Sigmoid colon (tissue), 7 donors: Measurements from ENCODE around the gene UQCC2. TPM values are rescaled to one million over a fixed set of nuclear protein-coding genes. Genes with fewer than 3 reads are reported as not detected.

Source experiments
- DNase-seq: peaks from one replicate; pipeline ENCODE4 v3.0.0-alpha.2; 2019
- H3K27ac ChIP-seq, 4 donors: fragments of 200-600 bp; sonication (generic); one replicate each; pipeline ENCODE4 v1.5.1; 2016 to 2019; ENCODE audit warnings: mild to moderate bottlenecking in 1 of 4
- H3K27me3 ChIP-seq, 3 donors: fragments of 200-600 bp; sonication (generic); one replicate each; pipeline ENCODE4 v1.5.1; 2019; ENCODE audit warnings: mild to moderate bottlenecking in 1 of 3
- H3K36me3 ChIP-seq, 4 donors: fragments of 200-600 bp; sonication (generic); one replicate each; pipeline ENCODE4 v1.5.1; 2016 to 2019
- H3K4me1 ChIP-seq, 4 donors: fragments of 200-600 bp; sonication (generic); one replicate each; pipeline ENCODE4 v1.5.1; 2017 to 2019
- H3K4me3 ChIP-seq, 4 donors: fragments of 200-600 bp; sonication (generic); one replicate each; pipeline ENCODE4 v1.5.1; 2017 to 2019; ENCODE audit warnings: mild to moderate bottlenecking in 2 of 4, moderate library complexity in 1 of 4
- H3K9me3 ChIP-seq, 4 donors: fragments of 200-600 bp in 3 of 4; sonication (generic) in 3 of 4; one replicate each; pipeline versions ENCODE4 v1.5.1 to v1.6.1; 2013 to 2019
- CTCF ChIP-seq, 4 experiments: fragments of 450-650 bp in 3 of 4; fragments of 200-600 bp in 1 of 4; IDR thresholded peaks; one replicate each; pipeline ENCODE4 v1.5.1; 2016 to 2019; ENCODE audit warnings: antibody characterized with exemption in 4 of 4, mild to moderate bottlenecking in 3 of 4, moderate library complexity in 2 of 4
- EP300 ChIP-seq, 4 donors: sonication (generic); formaldehyde crosslinking; IDR thresholded peaks; one replicate each; pipeline ENCODE4 v1.6.1; 2017; ENCODE audit warnings: antibody characterized with exemption in 4 of 4
- POLR2A ChIP-seq, 2 donors: fragments of 450-650 bp; IDR thresholded peaks; one replicate each; pipeline ENCODE4 v1.6.1; 2016; ENCODE audit warnings: antibody characterized with exemption in 2 of 2, mild to moderate bottlenecking in 2 of 2, moderate library complexity in 2 of 2
- POLR2AphosphoS5 ChIP-seq, 4 donors: sonication (generic); formaldehyde crosslinking; IDR thresholded peaks; one replicate each; pipeline ENCODE4 v1.6.1; 2017; ENCODE audit warnings: antibody characterized with exemption in 4 of 4
- WGBS, 2 donors: extraction: QIAGEN DNeasy Blood & Tissue Kit; methylation state at CpG; one replicate each; pipeline ENCODE4 v1.1.7; 2013; 5-methylcytosine and 5-hydroxymethylcytosine counted together
- intact Hi-C: fragments of 100-400 bp; cut with DNase I; formaldehyde crosslinking; loops from one replicate; pipeline ENCODE4 v1.15.1; 2023
- polyA plus RNA-seq, 3 donors: library from polyadenylated mRNA; stranded (reverse); fragments of 200-250 nt; gene quantifications; one replicate each; pipeline ENCODE4 v1.2.3, GENCODE V29; 2013
- total RNA-seq, 4 donors: library from RNA; depleted of rRNA; stranded (reverse); fragments of >200 nt; gene quantifications; one replicate each; pipeline ENCODE4 v1.1.0, GENCODE V29; 2016
- donor health status: healthy with polysubstance abuse.
- donor health status: Bipolar disorder and iron deficiency.
- donor health status: healthy.

Gene UQCC2
- total and polyA plus RNA-seq, 7 donors = 9.5 to 90.9 (median 34.9) TPM

- no peak for DNase-seq
- H3K9me3 ChIP-seq = no peaks in the 10 kb centered on the region
- no peak overlapping the region for H3K4me3 ChIP-seq
- H3K36me3 ChIP-seq = peaks cover 0 to 30% (median 0%) of the 10 kb centered on the region in 4 donors
- H3K4me1 ChIP-seq = peaks cover 0 to 9% (median 4%) of the 10 kb centered on the region in 4 donors
- 88 to 90% methylated on average over 9 of the region's 9 CpGs for WGBS, 2 donors
- intact Hi-C loops = no loop called here
- no peak for TF ChIP-seq CTCF (IDR thresholded peaks at IDR 0.05)
- no peak for TF ChIP-seq EP300 (IDR thresholded peaks at IDR 0.05)
- TF ChIP-seq POLR2A (IDR thresholded peaks at IDR 0.05) = no peak
- TF ChIP-seq POLR2AphosphoS5 (IDR thresholded peaks at IDR 0.05) = no peak
- no peak overlapping the region for H3K27ac ChIP-seq
- H3K27me3 ChIP-seq = no peaks in the 10 kb centered on the region
These were observed 6.1 kb downstream of the UQCC2 start for GRCh38 chr6:33705268-33705885.

- 93 to 94% methylated on average over 11 of the region's 11 CpGs for WGBS, 2 donors
- Histone ChIP-seq H3K27me3 (no peaks in the 10 kb centered on the region), H3K9me3 (no peaks in the 10 kb centered on the region), H3K36me3 (peaks cover 0 to 39% (median 0%) of the 10 kb centered on the region in 4 donors), H3K4me3 (no peak overlapping the region), H3K27ac (no peak overlapping the region), H3K4me1 (peaks cover 0 to 5% (median 0%) of the 10 kb centered on the region in 4 donors)
- intact Hi-C loops = no loop called here
- DNase-seq = no peak
- TF ChIP-seq POLR2AphosphoS5 (IDR thresholded peaks at IDR 0.05) (no peak), CTCF (IDR thresholded peaks at IDR 0.05) (no peak), POLR2A (IDR thresholded peaks at IDR 0.05) (no peak), EP300 (IDR thresholded peaks at IDR 0.05) (no peak)
These were observed 7.1 kb downstream of the UQCC2 start for GRCh38 chr6:33704215-33705066.

- TF ChIP-seq POLR2AphosphoS5 (IDR thresholded peaks at IDR 0.05) = no peak
- TF ChIP-seq POLR2A (IDR thresholded peaks at IDR 0.05) = no peak
- no peak for TF ChIP-seq EP300 (IDR thresholded peaks at IDR 0.05)
- peak in 2 of 4 experiments; percentile 27 to 47 for TF ChIP-seq CTCF (IDR thresholded peaks at IDR 0.05)
- DNase-seq = peak; percentile 67
- H3K27me3 ChIP-seq = no peaks in the 10 kb centered on the region
- H3K4me3 ChIP-seq = no peak overlapping the region
- H3K9me3 ChIP-seq = no peaks in the 10 kb centered on the region
- H3K27ac ChIP-seq = no peak overlapping the region
- intact Hi-C loops = no loop called here
- 85% methylated on average over 1 of the region's 1 CpG for WGBS, 2 donors
- peaks cover 0 to 42% (median 0%) of the 10 kb centered on the region in 4 donors for H3K36me3 ChIP-seq
- H3K4me1 ChIP-seq = peaks cover 0 to 6% (median under 1%) of the 10 kb centered on the region in 4 donors
These were observed 9.0 kb downstream of the UQCC2 start for GRCh38 chr6:33702345-33702977.

- DNase-seq = peak; percentile 70
- TF ChIP-seq POLR2A (IDR thresholded peaks at IDR 0.05) (no peak), CTCF (IDR thresholded peaks at IDR 0.05) (peak in 3 of 4 experiments; percentile 16 to 33 (median 30))
- intact Hi-C loops = loop anchor here (1.0 kb wide), 1 partner anchor 115 kb away; no protein-coding TSS in a partner anchor
- Histone ChIP-seq H3K4me3 (no peak overlapping the region), H3K36me3 (peaks cover 0 to 54% (median 0%) of the 10 kb centered on the region in 4 donors), H3K27ac (no peak overlapping the region), H3K27me3 (no peaks in the 10 kb centered on the region), H3K4me1 (peaks cover 0 to 26% (median 15%) of the 10 kb centered on the region in 4 donors), H3K9me3 (no peaks in the 10 kb centered on the region)
- 33 to 41% methylated on average over 10 of the region's 10 CpGs for WGBS, 2 donors
These were observed 11.0 kb downstream of the UQCC2 start for GRCh38 chr6:33700391-33701050.
